Astrocyte (in vitro differentiated cells and primary cell): Measurements from ENCODE around the gene C1orf159.

Source experiments
- CTCF ChIP-seq: IDR thresholded peaks from 2 replicates; pipeline ENCODE4 v1.5.1; 2011; ENCODE audit warnings: low read depth, mild to moderate bottlenecking, inconsistent platforms, low read length, moderate library complexity; ENCODE audit not compliant: insufficient read depth
- EZH2 ChIP-seq: IDR thresholded peaks from 2 replicates; pipeline ENCODE4 v1.6.1; 2012; ENCODE audit warnings: mild to moderate bottlenecking, low read length, inconsistent platforms; ENCODE audit not compliant: insufficient read depth

- no peak for TF ChIP-seq CTCF
- TF ChIP-seq EZH2, result no peak
Observed at GRCh38 chr1:1080951-1081310, 35.0 kb downstream of the C1orf159 start.
